ENCODE results near the gene ZFP36L2.
A peak's percentile ranks its signal among the peaks of the same experiment; 100 is the strongest.

ZFP36L2 gene, protein sequence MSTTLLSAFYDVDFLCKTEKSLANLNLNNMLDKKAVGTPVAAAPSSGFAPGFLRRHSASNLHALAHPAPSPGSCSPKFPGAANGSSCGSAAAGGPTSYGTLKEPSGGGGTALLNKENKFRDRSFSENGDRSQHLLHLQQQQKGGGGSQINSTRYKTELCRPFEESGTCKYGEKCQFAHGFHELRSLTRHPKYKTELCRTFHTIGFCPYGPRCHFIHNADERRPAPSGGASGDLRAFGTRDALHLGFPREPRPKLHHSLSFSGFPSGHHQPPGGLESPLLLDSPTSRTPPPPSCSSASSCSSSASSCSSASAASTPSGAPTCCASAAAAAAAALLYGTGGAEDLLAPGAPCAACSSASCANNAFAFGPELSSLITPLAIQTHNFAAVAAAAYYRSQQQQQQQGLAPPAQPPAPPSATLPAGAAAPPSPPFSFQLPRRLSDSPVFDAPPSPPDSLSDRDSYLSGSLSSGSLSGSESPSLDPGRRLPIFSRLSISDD

DNA sequence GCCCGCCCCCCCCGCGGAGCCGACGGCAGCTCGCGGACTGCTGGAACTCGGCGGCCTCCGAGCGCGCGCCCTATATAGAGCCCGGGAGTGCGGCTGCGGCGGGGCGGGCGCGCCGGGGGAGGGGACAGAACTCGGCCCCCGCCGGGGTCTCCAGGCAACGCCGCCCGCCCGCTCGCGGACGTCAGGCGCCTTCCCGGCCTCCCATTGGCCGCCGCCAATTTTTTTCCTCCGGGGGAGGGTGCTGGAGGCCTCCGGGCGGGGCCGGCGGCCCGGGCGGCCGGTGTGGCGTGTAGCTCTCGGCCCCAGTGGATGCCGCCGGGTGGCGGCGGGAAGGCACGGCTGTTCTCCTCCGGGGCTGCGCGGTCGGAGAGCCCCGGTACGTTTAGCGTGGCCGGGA, at the start of gene ZFP36L2:
Gene ZFP36L2 (minus strand): TSS at position 49 of the 397 bp plus-strand sequence. CDS start 291 bp downstream, outside the sequence.
- DNase-seq: peak; percentile 98

- DNase-seq: no peak
Observed at GRCh38 chr2:43274721-43275120, 48.3 kb upstream of the ZFP36L2 start.

- DNase-seq: no peak
Observed at GRCh38 chr2:43274055-43274454, 47.6 kb upstream of the ZFP36L2 start.

GRCh38 chr2:43273529-43273928, 47.1 kb upstream of the ZFP36L2 start:
- no peak for DNase-seq

GRCh38 chr2:43270930-43271615, 44.7 kb upstream of the ZFP36L2 start:
- DNase-seq: no peak

- no peak for DNase-seq
Observed at GRCh38 chr2:43270461-43270860, 44.1 kb upstream of the ZFP36L2 start.

DNA sequence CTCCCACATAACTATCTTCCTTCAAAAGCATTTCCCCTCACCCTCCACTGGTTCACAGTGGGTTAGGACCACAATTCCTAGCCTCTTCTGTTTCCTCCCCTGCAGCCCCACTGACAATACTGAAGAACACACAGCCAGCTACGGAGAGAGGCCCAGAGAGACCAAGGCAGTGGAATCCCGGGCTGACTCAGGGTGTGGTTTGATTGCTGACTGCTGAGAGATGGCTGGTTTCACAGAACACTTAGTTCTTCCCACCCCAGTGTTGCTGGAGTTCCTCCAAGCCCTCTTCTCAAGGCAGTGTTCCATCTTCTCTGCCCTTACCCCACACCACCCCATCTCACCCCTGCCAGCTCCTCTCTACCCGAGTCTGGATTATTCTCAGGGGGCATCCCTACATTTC, 43.3 kb upstream of the ZFP36L2 start:
- DNase-seq: no peak

- DNase-seq: no peak
Observed at GRCh38 chr2:43269074-43269572, 42.7 kb upstream of the ZFP36L2 start.

DNA sequence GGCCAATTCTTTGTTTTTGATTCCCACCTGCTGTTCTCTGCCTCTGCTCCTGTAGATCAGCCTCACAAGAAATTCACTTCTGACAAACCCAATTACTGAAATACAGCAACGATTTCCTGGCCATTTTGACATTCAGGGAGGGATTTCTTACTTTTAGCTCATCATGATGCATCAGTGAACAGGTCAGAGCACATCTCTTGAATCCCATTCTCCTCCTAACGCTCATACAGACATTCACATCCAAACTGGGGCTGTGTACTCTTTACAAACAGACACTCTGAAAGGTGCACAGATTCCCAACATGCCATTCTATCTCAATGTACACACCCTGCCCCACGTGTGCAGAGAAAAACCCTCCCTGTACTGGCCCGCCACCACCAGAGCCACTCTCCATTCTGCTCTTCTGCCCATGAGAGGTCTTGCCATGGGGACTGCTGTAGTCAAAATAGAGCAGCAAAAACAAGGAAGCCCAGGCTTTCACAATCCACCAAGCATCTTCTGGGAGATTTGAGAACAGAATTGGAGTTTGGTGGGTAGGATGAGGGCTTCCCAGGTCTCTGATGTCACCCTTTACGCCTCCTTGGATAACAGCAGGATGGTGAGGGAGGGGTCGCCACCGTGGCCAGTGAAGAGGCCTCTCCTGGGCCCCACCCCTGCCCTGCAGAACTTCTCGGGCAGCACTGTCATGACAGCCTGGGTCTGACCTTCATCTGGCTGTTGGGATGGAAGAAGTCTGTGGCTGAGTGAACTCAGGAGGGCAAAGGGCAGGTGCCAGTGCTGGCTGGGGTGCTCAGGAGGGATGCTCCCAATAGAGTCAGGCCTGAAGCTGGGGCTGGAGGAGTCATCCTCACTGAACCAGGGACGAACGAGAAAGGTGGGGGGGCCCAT, 41.9 kb upstream of the ZFP36L2 start:
- DNase-seq: no peak

DNA sequence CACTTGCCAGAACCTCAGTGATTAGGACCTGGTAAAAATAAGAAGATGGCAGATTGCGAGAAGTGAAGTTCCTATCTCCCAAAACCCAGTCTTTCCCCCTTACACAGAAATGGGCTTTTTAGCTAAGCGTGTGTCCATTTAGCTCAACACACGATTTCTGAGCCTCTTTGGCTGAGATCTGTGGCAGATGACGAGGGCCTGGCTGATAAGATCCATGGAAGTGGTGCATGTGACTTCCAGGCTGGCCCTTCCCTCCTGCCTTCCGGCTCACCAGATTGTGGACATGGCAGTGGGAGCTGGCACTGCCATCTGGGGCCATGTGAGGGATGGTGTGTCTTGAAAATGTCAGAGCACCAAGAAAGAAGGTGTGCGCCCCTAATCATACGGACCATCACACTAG, 41.0 kb upstream of the ZFP36L2 start:
- DNase-seq: no peak

GRCh38 chr2:43266711-43267111, 40.3 kb upstream of the ZFP36L2 start:
- DNase-seq: no peak

DNA sequence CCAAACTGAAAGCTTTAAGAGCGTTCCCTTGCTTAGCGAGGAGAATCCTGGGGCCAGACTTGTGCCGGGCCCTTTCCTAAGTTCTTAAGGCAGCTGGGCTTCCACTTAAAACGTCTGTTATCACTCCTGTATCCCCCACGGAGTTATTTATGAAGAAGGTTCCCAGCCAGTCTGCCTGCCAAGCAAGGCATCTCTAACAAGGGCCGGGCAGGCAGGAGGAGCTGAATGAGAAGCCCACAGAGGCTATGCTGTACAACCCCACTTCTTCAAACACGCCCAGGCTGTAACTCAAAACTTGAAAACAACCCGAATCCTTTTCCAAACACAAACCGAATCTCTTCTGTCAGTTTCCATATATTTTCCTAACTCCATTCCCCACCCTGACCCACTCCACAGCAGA, 39.0 kb upstream of the ZFP36L2 start:
- DNase-seq: no peak

- DNase-seq: no peak
Observed at GRCh38 chr2:43265001-43265400, 38.6 kb upstream of the ZFP36L2 start.

DNA sequence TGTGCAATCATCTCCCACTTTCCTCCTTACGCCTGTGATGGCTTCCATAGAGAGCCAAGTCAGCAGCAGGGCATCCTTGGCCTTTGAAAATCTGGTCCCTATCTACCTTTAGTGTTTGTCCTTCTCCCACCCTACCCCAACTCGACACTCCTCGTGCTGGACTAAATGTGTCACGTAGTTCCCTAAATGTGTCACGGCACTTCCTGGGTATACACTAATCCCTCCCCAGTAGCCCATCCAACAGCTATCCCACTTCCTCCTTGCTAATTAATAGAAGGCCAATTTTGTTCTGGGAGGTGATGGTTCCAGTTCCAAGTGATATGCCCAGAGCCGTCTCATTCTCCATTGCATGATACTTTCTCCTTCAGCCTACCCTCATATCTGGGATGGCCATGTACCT, 36.5 kb upstream of the ZFP36L2 start:
- no peak for DNase-seq

DNA sequence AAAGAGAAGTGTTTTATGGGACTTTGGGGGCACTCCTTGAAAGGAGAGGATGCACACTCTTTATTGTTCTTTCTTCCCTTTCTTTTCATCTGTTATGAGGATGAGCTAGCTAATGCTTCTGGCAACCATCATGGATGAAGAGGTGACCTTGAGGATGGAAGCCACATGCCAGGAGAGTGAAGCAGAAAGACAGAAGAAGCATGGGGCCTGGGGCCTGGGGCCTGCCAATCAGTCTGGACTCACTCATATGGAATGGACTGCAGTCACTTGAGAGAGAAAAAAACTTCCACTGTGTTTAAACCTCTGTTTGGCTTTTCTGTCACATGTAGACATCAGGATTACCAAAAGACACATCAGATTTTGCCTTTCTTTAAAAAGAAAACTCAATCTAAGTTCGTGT, 35.8 kb upstream of the ZFP36L2 start:
- no peak for DNase-seq

DNA sequence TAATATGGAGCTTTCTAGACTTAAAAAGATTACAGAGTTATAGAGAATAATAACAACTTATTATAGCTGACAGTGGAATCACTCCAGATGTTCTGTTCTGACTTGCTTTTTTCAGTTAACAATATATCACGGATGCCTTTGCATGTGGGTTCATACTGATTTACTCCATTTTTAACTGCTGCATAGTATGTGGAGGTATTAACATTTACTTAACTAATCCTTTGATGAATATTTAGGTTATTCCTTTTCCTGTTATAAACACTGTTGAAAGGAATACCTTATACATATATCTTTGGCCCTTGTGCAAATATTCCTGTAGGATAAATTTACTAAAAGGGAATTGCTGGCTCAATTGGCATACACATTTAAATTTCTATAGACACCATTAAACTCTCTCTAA, 33.1 kb upstream of the ZFP36L2 start:
- no peak for DNase-seq

- no peak for DNase-seq
Observed at GRCh38 chr2:43258547-43259156, 32.2 kb upstream of the ZFP36L2 start.

DNA sequence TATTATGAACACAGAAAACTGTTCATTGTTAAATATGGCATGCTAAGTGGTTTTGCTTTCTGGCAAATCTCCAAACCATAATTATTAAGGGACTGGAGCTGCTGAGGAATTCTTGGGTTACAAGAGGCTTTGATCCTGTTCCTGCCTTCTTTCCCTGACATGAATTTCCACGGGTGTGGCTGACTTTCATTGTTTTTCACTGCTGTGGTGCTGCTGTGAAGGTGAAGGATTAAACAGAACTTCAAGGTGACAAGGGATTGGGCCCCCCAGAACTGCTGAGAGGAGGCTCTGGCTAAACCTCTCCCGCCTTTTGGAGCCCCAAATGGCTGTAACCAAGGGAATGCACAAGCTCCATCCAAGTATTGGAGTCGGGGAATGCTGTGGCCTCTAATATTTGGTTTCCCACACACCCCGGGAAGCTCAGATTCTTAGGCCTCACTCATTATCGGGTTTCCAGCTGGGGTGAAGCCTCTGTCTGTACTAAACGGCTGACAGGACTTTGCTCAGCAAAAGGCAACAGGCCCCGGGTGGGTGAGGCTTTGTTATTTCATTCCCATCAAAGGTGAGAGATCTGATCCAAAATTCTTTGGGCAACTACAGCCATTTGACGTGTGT, 29.0 kb upstream of the ZFP36L2 start:
- DNase-seq: no peak

DNA sequence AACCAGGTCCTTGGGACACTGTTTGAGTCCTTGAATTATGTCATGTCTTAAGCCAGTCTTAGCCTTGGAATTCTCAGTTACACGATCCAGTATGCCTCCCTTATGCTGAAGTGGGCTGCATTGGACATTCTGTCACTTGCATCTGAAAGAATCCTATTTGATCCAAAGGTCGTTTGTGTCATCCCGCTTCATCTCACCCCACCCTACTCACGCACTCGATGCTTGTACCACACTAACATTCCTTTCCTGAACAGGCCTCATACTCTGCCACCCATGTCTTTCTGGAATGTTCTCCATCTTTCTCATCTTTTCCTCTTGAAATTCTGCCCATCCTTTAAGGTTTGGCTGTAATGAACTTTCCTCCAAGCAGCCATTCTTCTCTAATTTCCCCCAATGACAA, 27.9 kb upstream of the ZFP36L2 start:
- DNase-seq: no peak

- no peak for DNase-seq
Observed at GRCh38 chr2:43251171-43251731, 24.8 kb upstream of the ZFP36L2 start.

DNA sequence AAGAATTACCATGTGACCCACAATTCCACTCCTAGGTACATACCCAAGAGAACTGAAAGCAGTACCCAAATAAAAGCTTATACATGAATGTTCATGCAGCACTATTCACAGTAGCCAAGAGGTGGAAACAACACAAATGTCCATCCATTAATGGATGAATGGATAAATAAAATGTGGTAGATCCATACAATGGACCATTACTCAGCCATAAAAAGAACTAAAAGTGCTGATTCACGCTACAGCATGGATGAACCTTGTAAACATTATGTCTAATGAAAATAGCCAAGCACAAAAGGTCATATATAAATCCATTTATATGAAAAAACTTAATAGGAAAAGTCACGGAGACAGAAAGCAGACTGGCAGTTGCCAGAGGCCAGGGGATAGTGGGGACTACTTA, 23.6 kb upstream of the ZFP36L2 start:
- no peak for DNase-seq

GRCh38 chr2:43248621-43249020, 22.2 kb upstream of the ZFP36L2 start:
- no peak for DNase-seq

All from CD4-positive, alpha-beta T cell treated with Interleukin-17A for 4 hours (primary cell).